Activated T-cell treated with anti-CD3 and anti-CD28 coated beads for 4 hours (primary cell): ENCODE results near the gene DCLRE1C.
"Not testable (repeated sequence)": the region's sequence is repeated elsewhere in the genome, so short reads cannot be mapped to it uniquely, and the experiment has no call there.

ENCODE experiments used
- DNase-seq: peaks from one replicate; pipeline ENCODE4 v3.0.0-alpha.2; 2020

The DCLRE1C gene

DNA sequence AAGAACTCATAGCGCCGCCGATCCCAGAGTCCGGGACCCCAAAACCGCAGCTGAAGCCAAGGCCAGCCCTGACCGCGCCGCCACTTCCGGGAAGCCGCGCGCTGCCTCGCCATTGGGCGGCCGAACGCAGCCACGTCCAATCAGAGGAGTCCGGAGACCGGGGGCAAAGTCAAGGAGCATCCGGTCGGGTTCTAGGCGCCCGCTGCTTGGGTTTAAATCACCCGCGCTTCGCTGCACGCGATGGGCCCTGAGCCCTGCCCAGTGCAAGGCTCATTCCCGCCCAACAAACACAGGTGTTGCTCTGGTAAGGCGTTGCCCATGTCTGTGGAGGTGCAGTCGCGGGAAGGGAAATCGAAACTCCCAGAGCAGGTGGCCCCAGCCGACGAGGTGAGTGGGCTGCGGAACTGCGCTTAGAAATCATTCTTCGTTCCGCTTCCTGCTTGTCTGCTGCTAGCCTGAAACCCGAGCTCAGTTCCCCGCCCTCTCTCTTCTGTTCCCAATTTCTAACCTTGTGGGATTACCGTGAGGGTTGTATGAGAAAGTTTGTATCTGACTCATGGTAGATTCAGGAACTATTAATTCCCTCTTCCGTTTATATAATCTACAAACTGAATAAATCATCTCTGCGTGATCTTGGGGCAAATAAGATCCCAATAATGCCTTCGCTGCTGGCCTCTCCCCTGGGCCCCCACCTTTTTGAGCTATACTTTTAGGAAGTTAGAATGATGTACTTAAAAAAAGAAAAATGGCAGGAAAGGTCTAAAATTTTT, at the start of gene DCLRE1C:
TSS of gene DCLRE1C (minus strand) at position 96 of the 770 bp plus-strand sequence. CDS start at position 10, 86 bp downstream.
- peak; percentile 76 for DNase-seq

DNA sequence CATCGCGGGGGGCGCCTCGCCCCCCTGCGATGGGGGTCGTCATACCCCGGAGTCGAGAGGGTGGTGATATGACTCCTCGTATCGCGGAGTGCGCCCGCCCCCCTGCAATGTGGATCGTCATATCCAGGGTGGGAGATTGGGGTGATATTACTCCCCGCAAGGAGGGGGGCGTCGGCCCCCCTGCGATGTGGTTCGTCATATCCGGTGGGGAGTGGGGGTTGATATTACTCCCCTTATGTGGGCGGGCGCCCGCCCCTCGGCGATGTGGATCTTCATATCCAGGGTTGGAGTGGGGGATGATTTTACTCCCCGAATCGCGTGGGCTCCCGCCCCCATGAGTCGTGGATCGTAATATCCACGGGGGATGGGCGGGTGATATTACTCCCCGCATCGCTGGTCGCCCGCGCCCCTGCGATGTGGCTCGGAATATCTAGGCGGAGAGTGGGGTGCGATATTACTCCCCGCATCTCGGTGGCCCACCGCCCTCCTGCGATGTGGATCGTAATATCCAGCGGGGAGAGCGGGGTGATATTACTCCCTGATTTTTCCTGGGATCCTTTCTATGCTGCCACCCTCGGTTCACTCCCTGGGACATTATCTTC, 42.2 kb upstream of the DCLRE1C start:
- no peak for DNase-seq

DNA sequence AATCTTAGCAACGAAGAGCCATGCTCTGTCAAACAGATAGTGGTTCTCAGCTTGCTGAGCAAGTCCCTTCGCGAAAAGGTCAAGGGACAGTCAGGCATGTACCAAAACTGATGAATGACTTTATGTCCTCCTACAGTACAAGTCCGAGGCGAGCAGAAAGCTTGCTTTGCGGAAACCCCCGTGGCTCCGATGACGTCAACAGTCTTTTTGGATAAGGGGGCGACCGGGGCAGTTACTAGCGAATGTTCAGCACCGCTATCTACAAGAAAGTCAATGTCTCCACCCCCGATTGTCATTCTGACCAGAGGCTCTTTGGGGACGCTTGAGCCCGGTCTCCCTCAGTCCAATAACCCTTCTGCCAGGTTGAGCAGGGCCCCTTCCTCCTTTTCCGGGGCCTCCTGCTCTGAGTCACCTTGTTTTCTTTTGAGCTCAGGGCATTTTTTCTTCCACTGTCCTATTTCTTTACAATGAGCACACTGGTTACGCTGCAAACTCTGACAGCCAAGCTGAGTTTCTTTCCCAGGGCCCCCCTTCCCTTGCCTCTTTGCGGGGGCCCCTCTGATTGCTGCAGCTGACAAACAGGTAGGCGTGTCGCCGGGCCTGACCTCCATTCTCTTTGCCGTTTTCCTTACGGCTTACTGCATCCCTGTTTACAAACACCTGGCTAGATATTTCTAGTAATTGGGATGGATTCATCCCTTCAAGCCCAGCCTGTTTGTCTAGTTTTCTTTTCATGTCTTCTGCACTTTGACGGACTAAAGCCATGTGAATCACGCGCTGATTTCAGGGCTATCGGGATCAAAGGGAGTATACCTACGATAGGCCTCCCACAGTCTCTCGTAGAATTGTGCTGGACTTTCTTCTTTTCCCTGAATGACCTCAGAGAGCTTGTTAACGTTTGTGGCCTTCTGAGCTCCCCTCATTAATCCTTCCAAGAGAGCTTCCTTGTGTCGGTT, 39.9 kb upstream of the DCLRE1C start:
- DNase-seq, result not testable (repeated sequence)

DNA sequence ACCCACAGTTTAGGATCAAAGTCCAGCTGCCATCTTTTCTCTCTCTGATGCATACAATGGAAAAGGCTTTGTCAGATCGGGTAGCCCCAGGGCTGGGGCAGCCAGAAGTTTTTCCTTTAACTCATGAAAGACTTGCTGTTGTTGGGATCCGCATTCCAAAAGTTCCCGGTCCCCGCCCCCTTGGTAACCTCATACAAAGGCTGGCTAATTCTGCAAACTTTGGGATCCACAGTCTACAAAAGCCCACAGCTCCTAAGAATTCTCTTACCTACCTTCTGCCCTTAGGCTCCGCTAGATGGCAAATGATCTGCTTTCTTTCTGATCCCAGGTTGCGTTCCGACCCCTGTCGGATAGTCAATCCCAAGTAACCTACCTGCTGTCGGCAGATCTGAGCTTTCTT, 38.4 kb upstream of the DCLRE1C start:
- DNase-seq, result not testable (repeated sequence)

DNA sequence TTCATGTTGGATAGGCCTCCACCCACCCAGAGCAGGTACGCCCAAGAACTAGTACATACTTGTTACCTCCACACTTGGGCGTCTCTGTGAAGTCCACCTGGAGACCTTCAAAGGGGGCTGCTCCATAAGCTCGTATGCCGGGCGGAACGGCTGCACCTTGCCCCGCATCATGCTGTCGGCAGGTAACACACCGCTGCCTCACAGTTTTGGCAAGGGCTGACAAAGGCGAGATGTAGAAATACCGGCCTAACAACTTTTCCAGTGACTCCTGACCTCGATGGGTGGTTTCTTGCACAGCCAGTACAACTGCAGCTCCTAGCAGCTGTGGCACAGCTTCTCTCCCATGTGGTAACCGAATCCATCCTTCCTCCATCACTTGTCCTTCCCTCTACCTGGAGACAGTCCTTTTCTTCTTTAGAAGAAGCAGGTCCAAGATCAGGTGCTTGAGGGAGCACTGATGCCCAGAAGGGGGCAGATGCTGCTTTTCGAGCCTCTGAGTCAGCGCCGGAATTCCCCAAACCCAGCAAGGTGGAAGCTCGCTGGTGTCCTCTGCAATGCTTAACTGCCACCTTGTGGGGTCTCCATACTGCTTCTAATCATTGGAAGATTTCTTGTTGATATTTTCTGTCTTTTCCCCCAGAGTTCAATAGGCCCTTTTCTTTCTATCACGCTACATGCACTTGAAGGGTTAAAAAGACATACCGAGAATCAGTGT, 37.3 kb upstream of the DCLRE1C start:
- peak; percentile 33 for DNase-seq

DNA sequence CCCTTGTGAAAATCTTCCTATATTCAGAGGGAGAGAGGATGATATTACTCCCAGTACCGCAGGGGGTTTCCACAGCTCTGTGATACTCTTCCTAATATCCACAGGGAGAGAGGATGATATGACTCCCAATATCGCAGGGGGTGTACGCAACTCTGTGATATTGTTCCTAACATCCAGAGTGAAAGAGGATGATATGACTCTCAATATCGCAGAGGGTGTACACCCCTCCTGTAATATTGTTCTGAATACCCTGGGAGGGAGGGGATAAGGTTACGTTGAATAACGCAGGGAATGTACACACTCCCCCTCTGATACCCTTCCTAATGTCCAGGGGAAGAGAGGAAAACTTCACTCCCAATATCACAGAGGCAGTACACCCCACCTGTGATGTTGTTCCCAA, 35.7 kb upstream of the DCLRE1C start:
- not testable (repeated sequence) for DNase-seq

DNA sequence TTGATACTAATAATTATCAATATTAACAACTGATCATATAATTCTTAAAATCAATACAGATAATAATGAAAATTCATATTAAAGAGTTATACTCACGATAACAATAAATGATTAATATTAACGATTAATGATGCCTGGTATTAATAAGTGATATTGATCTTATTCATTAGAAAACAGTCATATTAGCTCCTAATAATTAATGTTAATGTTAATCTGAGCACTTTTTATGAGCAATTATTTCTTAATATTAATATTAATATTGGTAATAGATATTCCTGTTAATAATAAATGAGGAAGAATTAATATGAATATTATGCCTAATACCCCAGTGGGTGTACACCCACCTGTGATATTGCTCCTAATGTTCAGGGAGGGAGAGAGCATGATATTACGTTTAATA, 28.8 kb upstream of the DCLRE1C start:
- DNase-seq, result no peak

DNA sequence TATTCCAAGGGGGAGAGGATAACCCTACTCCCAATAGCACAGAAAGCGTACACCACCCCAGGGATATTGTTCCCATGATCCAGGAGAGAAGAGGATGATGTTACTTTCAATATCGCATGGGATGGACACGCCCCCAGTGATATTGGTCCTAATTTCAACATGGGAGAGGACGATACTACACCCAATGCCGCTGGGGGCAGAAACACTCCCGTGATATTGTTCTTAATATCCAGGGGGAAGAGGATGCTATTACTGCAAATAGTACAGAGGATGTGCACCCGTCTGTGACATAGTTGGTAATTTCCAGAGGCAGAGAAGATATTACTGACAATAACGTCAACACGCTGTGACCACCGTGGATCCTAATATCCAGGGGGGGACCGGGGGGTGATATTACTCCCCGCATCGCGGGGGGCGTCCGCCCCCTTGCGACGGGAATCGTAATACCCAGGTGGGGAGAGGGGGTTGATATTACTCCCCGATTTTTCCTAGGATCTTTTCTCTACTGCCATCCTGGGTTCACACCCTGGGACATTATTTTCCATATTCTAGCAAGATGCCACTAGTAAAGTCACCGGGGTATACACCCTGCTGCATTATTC, 21.9 kb upstream of the DCLRE1C start:
- no peak for DNase-seq

DNA sequence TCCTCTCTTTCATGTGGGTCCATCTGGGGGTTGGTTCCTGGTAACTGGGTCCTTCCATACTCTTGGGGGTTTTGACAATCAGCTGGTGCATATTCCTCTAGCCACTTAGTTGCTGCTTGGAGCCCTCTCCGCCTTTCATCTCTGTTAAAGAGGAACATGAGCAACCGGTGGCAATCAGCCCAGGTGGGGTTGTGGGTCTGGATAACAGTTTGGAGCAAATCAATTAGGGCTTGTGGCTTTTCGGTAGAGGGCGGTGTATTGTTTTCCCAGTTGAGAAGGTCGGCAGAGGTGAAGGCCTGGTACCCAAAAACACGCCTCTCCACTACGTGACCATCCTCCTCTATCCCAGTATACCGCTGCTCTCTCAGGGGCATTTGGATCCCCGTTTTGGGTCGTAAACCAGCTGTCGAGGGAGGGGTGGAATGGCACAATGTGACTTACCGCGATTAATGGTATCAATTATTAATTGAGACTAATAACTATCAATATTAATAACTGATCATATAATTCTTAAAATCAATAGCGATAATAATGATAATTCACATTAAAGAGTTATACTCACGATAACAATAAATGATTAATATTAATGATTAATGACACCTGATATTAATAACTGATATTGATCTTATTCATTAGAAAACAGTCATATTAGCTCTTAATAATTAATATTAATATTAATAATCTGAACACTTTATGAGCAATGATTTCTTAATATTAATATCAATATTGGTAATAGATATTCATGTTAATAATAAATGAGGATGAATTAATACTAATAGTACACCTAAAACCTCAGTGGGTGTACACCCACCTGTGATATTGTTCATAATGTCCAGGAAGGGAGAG, 20.5 kb upstream of the DCLRE1C start:
- not testable (repeated sequence) for DNase-seq

DNA sequence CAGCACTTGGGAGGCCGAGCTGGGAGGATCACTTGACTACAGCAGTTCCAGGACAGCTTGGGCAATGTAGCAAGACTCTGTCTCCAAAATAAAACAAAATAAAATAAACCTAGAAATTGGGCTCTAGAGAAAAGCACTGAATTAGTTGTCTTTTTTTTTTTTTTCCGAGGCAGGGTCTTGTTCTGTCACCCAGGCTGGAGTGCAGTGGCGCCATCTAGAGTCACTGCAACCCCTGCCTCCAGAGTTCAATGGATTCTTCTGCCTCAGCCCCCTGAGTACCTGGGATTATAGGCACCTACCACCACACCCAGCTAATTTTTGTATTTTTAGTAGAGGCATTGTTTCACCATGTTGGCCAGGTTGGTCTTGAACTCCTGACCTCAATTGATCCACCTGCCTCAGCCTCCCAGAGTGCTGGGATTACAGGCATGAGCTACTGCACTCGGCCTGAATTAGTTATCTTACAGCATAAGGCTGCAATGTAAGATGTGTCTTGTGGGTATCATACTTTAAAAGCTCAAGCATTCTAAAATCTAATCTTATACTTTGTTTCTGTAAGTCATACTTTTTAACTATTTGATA, 18.1 kb upstream of the DCLRE1C start:
- DNase-seq, result peak; percentile 31

DNA sequence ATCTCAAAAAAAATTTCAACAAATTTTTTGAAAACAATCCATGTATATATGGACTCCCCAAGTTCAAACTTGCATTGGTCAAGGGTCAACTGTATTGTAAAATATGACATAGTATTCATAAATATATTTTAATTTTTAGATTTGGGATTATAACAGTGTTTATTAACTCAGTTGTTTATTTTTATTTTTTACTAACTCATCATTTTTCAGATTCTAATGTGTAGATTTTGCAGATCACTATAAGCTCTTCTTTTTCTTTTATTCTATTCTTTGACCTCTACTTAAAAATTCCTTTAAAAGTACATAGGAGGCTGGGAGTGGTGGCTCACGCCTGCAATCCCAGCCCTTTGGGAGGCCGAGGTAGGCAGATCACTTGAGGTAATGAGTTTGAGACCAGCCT, 14.0 kb upstream of the DCLRE1C start:
- no peak for DNase-seq

DNA sequence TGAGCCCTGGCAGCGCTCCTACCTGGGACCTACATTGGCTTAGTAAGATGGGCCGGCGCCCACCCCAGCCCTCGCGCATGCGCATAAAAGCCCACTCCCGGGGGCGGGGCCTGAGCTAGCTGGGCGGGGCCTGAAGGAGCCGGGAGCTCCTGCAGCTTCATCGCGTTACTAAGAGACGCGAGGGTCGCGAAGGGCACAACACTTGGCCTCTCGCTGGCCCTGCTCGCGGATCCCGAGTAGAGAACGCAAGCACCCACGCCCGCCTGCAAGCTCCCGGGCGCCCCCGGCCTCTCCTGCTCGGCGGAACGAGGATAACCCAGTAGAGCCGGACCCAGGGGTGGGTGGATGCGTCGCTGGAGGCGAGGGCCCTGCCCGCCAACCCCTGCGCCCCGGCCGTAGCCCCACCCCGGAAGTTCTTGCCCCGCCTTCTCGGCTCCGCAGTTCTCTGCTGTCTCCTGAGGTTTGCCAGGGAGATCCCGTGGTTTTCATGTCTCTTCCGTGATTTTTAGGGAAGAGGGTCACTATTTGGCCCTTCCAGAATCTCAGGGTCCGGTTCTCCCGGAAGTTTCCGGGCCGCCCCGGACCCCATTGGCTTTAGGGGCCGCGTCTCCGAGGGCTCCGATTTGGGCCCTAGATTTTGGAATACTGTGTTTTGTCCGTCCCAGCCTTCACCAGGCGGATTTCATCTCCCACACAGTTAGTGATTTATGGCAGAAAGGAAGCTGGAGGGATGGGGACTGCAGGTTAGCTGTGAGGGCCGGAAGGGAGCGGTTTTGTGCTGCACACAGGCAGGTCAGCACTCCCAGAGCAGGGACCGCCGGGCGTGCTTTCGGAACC, 5.5 kb upstream of the DCLRE1C start, which contains the start of gene MEIG1:
TSS of gene MEIG1 (plus strand) at position 168 of the 837 bp plus-strand sequence. CDS start 7,081 bp downstream, outside the sequence.
- DNase-seq, result peak; percentile 98

DNA sequence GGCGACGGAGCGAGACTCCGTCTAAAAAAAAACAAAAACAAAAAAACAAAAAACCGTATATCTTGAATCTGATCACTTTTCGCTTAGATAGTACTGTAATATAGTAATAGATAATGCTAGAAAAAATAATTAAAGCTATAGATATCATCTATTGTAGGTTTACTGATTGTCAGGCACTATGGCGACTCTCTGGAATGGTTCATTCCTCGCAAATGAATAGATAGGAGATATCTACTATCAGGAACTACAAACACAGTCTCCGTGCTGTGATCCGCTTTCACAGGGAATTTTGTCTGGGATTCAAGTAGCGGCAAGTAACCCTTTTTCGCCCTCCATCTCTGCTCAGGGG, 5.0 kb upstream of the DCLRE1C start:
- no peak for DNase-seq

DNA sequence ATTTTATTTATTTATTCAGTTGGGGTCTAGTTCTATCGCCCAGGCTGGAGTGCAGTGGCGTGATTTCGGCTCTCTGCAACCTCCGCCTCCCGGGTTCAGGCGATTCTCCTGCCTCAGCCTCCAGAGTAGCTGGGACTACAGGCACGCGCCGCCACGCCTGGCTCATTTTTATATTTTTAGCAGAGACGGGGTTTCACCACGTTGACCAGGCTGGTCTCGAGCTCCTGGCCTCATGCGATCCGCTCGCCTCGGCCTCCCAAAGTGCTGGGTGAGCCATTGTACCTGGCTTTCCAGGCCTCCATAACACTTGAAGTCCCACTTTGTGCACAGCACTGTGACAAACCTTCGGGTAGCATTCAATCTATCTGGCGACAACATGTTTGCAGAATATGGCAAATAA, 1.0 kb upstream of the DCLRE1C start:
- DNase-seq, result no peak

DNA sequence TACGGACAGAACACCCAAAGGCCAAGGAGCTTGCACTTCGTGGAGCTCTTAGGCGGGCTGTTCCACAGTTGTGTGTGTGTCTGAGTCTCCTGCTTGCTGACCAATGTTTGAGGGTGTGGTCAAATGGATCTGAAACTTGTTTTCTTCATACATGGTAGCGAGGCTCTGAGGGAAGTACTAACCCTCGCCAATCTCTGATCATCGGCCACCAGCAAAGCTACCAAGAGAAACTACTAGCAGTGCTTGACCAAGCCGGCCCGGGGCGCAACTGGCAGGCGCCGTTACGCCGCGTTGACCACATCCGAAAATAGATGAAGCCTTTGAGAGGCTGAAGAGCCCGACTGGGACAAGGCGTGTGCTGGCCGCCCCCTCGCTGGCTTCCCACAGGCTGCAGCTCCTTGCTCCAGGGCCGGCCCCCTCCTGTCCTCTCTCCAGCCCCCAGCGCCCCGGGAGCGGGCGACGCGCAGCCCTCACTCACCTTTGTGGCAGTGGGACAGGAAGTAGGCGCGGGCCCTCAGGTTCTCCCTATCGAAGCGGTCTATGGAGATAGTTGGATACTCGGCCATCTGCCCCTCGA, 384 bp downstream of the DCLRE1C start:
- peak; percentile 14 for DNase-seq

DNA sequence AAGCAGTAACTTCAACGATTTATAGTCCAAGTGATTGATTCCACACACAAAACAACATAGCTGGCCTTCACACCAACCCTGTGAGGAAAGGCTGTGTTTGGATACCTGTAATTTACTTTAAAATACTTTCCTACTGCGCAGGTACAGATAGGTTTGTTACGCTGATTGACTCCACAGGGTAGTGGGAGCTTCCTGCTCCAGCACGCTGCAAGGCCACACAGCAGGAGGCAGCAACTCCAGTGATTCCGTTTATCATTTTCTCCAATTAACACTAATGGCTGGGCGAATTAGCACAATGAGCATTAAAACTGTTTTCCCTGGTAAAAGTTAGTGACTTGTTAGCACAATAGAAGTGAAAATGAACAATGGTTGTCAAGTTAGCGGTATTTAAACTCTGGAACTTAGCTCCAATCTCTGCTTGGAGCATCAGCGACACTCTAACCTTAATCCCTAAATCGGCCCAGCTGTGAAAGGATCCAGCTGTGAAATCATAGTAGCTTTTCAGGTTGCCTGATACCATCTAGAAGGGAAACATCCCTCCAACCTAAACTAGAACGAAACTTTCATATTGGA, 959 bp downstream of the DCLRE1C start:
- no peak for DNase-seq

DNA sequence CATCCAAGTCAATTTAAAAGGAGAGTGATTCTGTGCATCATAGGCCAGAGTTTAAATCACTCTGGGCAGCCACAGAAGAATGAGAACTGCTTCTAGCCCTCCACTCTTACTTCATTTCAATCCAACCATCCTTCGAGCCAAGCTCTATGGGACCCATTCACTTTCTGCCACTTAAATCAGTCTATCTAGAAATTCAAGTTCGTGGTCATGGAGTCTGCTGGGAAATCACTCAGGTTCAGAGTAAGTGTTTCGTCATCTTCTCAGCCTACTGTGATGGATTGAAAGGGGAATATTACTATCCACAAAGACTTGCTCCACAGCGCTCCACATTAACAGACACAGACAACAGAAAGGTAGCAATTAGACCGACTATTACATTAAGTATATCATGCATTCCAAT, 4.6 kb downstream of the DCLRE1C start:
- no peak for DNase-seq

DNA sequence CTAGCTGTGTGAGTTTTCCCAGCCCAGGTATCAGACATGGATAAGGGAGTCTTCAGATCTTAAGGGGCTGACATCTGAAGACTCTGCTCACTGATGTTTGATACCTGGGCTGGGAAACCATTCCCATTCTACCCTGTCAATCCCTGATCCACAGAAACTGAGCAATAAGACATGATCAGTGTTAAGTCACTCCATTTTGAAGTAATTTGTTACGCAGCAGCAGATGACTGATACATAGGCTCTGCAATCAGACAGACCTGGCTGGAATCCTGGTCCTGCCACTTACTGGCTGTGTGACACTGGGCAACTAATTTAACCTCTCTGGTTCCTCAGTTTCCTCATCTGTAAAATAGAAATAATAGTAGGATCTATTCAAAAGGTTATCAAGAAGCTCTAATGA, 6.6 kb downstream of the DCLRE1C start:
- DNase-seq, result no peak

DNA sequence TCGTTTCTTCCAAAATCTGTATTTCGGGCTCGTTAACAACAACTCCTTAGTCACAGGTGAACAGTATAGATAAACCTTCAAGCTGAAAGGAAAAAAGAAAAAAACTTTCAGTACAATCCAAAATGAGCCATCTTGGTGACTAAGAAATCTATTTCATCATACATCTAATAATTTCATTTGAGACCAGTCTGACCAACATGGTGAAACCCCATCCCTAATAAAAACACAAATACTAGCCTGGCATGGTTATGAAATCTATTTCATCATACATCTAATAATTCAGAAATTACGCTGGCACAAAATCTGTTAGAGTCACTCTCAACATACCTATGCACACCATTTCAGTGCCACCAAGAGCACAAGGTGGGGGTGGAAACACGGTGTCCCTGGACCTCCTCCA, 8.8 kb downstream of the DCLRE1C start:
- no peak for DNase-seq
